ENCODE data around the gene GALNTL6. TPM values are rescaled to one million over a fixed set of nuclear protein-coding genes. Genes with fewer than 3 reads are reported as not detected.

The GALNTL6 gene
- total RNA-seq, 6 donors from 2014 or later: 0.26 to 18.9 TPM; not detected in 4

DNA sequence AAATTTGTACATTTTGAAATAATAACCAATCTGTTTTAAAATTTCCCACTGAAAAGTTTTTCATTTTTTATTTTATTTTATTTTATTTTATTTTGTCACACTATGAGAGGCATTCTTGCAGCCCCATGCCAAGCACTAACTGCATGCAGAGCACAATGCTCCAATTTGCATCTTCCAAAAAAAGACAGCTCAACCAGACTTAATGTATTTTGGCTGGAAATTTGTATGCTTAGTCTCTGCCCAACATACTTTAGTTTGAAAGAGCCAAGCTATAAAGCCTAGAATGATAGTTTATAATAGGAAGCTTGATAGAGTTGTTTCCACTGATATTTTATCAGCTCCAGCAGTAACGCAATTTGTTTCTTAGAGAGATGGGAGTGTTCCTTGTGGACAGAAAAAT is 235.5 kb downstream of the GALNTL6 start:
- H3K4me1 ChIP-seq: no peaks in the 10 kb centered on the region
- no peaks in the 10 kb centered on the region for H3K36me3 ChIP-seq
- no peak for TF ChIP-seq POLR2A (IDR thresholded peaks at IDR 0.05)
- no peak for TF ChIP-seq EP300 (IDR thresholded peaks at IDR 0.05)
- TF ChIP-seq POLR2AphosphoS5 (IDR thresholded peaks at IDR 0.05): no peak
- TF ChIP-seq, protein P1, sequence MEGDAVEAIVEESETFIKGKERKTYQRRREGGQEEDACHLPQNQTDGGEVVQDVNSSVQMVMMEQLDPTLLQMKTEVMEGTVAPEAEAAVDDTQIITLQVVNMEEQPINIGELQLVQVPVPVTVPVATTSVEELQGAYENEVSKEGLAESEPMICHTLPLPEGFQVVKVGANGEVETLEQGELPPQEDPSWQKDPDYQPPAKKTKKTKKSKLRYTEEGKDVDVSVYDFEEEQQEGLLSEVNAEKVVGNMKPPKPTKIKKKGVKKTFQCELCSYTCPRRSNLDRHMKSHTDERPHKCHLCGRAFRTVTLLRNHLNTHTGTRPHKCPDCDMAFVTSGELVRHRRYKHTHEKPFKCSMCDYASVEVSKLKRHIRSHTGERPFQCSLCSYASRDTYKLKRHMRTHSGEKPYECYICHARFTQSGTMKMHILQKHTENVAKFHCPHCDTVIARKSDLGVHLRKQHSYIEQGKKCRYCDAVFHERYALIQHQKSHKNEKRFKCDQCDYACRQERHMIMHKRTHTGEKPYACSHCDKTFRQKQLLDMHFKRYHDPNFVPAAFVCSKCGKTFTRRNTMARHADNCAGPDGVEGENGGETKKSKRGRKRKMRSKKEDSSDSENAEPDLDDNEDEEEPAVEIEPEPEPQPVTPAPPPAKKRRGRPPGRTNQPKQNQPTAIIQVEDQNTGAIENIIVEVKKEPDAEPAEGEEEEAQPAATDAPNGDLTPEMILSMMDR (IDR thresholded peaks at IDR 0.05): no peak
- ATAC-seq (ENCODE audit: low FRiP score in 2 of 2): no peak
- H3K4me3 ChIP-seq: no peak overlapping the region
- H3K9me3 ChIP-seq: no peaks in the 10 kb centered on the region
- H3K27me3 ChIP-seq: no peaks in the 10 kb centered on the region
- 75 to 78% methylated on average over 1 of the region's 1 CpG for WGBS, 2 donors
- no peak overlapping the region for H3K27ac ChIP-seq
- no peak for DNase-seq

GRCh38 chr4:172050911-172051310 is 237.7 kb downstream of the GALNTL6 start:
- Histone ChIP-seq H3K9me3 (no peaks in the 10 kb centered on the region), H3K4me3 (no peak overlapping the region), H3K27ac (no peak overlapping the region), H3K27me3 (no peaks in the 10 kb centered on the region), H3K36me3 (no peaks in the 10 kb centered on the region), H3K4me1 (no peaks in the 10 kb centered on the region)
- ATAC-seq (ENCODE audit: low FRiP score in 2 of 2) (no peak), DNase-seq (no peak)
- WGBS, 2 donors: 70 to 81% methylated on average over 4 of the region's 4 CpGs
- TF ChIP-seq, protein P1 (IDR thresholded peaks at IDR 0.05): no peak

DNA sequence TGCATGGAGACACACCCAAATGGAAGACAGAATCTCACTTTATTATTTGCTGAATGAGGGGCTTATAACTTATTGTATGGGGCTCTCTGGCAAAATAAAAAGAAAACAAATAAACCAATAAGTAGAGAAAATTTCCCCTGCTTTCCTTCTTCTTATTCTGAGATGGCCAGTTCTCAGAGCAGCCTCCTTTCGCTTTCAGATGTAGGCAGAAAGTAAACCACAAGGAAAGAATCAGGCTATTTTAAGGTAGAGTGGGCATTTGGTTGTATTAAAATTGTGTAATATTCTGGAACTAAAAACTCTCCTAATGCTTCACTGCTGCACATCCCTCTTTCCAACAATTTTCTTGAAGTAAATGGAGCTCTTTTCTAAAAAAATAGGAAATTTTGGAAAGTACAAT is 241.8 kb downstream of the GALNTL6 start:
- Histone ChIP-seq H3K4me3 (no peak overlapping the region), H3K4me1 (no peaks in the 10 kb centered on the region), H3K9me3 (no peaks in the 10 kb centered on the region), H3K27me3 (no peaks in the 10 kb centered on the region), H3K36me3 (no peaks in the 10 kb centered on the region), H3K27ac (no peak overlapping the region)
- TF ChIP-seq EP300 (IDR thresholded peaks at IDR 0.05): no peak
- TF ChIP-seq, protein P1 (IDR thresholded peaks at IDR 0.05): no peak
- TF ChIP-seq POLR2A (IDR thresholded peaks at IDR 0.05): no peak
- no peak for TF ChIP-seq POLR2AphosphoS5 (IDR thresholded peaks at IDR 0.05)
- no peak for DNase-seq
- WGBS, 2 donors: 74 to 85% methylated on average over 1 of the region's 1 CpG
- ATAC-seq (ENCODE audit: low FRiP score in 2 of 2): no peak

DNA sequence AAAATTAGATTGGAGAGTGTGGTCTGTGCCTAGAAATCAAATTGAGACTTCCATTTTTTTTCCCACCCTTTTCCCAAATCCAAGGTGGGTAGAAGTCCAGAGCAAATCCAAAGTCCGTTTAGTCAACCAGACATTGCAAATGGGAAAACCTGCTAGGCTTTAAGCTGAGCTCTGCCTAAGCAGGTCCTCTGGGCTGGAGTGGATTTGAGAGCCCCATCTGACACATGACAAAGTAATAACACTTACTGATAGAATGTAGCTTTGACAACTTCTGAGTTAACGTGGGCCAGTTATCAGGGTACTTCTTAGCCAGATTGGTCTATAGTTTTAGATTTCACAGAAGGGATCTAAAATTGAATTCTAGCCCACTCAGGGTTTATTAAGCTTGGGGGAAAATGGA is 242.3 kb downstream of the GALNTL6 start:
- DNase-seq (no peak), ATAC-seq (ENCODE audit: low FRiP score in 2 of 2) (no peak)
- WGBS, 2 donors: 70 to 72% methylated on average over 2 of the region's 2 CpGs
- no peaks in the 10 kb centered on the region for H3K4me1 ChIP-seq
- H3K27me3 ChIP-seq: no peaks in the 10 kb centered on the region
- no peaks in the 10 kb centered on the region for H3K36me3 ChIP-seq
- no peaks in the 10 kb centered on the region for H3K9me3 ChIP-seq
- no peak overlapping the region for H3K27ac ChIP-seq
- no peak overlapping the region for H3K4me3 ChIP-seq
- TF ChIP-seq, protein P1 (IDR thresholded peaks at IDR 0.05): no peak
- TF ChIP-seq POLR2A (IDR thresholded peaks at IDR 0.05): no peak

DNA sequence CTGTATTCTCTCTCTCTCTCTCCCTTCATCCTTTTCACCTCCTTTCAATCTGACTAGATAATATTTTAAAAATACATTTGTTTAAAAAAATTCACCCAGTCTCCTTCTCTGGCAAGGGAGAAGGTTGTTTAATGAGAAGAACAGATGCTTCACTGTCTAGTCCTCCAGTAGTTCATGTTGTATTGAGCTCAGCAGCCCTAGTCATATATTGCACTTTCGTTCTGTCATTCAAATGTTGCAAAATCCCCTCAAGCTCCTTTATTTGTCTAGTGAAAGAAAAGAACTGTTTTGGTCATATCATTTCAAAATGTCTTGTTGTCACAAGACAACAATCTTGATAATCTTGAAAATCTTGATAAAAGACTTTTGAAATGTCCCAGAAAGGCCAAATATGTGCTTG is 248.0 kb downstream of the GALNTL6 start:
- 63 to 65% methylated on average over 1 of the region's 1 CpG for WGBS, 2 donors
- ATAC-seq (ENCODE audit: low FRiP score in 2 of 2) (no peak), DNase-seq (no peak)

More for the DNA sequence above, 248.0 kb downstream of the GALNTL6 start:
- H3K9me3 ChIP-seq: no peaks in the 10 kb centered on the region
- no peaks in the 10 kb centered on the region for H3K4me1 ChIP-seq
- no peak overlapping the region for H3K4me3 ChIP-seq
- H3K36me3 ChIP-seq: no peaks in the 10 kb centered on the region
- TF ChIP-seq POLR2A (IDR thresholded peaks at IDR 0.05) (no peak), EP300 (IDR thresholded peaks at IDR 0.05) (no peak)
- TF ChIP-seq, protein P1 (IDR thresholded peaks at IDR 0.05): no peak
- H3K27me3 ChIP-seq: no peaks in the 10 kb centered on the region
- H3K27ac ChIP-seq: no peak overlapping the region
